Hematopoietic multipotent progenitor cell treated with erythropoietin and hydrocortisone succinate and interleukin-3 and kit ligand, for 17 days (in vitro differentiated cells): Measurements from ENCODE around the gene CCL23.
"Not testable (repeated sequence)": the region's sequence is repeated elsewhere in the genome, so short reads cannot be mapped to it uniquely, and the experiment has no call there.

Source experiments
- DNase-seq: peaks from one replicate; pipeline ENCODE4 v3.0.0-alpha.2; 2015; ENCODE audit warnings: low spot score

Gene CCL23

GRCh38 chr17:36004594-36005108, 13.1 kb downstream of the CCL23 start:
- DNase-seq: no peak

DNA sequence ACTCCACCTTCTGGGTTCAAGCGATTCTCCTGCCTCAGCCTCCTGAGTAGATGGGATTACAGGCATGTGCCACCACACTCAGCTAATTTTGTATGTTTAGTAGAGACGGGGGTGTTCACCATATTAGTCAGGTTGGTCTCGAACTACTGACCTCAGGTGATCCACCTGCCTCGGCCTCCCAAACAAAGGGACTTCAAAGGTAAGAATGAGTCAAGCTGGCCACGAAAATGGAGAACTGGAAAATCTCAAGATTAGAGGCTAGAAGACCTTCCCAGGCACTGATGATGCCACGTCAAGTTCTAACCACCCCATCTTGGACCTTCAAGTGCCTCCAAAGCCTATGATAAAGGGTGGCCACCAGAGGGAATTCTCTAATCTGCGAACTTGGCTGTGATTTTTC, 15.1 kb downstream of the CCL23 start:
- DNase-seq: no peak

DNA sequence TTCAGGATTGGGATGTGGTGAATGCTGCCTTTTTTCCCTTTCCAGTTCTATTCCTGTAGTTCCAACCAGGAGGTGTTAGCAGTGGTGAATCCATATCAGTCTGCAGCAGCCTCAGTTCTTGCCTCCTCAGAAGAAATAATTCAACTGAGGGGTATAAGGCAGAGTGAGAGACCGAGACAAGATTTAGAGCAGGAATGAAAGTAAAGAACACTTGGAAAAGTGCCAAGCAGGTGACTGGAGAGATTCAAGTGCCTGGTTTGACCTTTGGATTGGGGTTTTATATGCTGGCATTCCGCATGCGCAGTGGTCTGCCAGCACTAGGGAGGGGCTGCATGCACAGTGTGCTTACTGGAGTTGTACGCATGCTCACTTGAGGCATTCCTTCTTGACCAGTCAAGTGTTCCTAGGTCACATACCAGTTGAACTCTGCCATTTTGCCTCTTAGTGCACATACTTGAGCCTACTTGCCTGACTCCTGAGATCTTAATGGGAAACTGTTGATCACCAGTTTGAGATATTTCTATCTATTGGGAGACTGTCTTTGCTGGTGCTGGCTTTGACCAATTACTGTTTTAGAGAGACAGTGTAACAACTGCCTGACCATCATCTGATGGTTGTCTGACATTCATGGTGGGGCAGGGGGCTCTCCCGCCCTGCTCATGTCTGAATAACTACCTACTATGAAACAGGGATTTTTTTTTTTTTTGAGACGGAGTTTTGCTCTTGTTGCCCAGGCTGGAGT, 15.7 kb downstream of the CCL23 start:
- DNase-seq: no peak

GRCh38 chr17:36001110-36001771, 16.5 kb downstream of the CCL23 start, which contains the start of gene CCL15:
Gene CCL15 (minus strand): TSS chr17:36001553. CDS start chr17:36001492, 61 bp downstream.
- no peak for DNase-seq

- no peak for DNase-seq
Observed at GRCh38 chr17:36000732-36001109, 17.1 kb downstream of the CCL23 start.

DNA sequence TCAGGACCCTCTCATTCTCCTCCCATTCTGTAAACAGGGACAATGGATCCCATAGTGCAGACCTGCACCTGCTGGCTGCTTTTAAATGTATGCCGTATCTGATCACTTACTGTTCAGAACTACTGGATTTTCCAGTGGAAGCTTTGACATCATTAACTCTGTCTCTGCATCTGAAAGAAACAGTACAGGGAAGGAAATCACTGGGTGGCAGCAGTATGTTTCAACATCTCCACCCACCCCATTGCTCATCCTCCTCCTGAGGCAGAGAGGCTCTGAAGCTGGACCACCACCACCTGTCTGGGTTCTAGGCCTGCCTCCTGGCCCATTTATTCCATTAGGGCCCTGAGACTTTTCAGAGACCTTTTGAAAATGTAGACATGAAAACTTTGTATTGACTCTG, 19.0 kb downstream of the CCL23 start:
- DNase-seq: no peak

DNA sequence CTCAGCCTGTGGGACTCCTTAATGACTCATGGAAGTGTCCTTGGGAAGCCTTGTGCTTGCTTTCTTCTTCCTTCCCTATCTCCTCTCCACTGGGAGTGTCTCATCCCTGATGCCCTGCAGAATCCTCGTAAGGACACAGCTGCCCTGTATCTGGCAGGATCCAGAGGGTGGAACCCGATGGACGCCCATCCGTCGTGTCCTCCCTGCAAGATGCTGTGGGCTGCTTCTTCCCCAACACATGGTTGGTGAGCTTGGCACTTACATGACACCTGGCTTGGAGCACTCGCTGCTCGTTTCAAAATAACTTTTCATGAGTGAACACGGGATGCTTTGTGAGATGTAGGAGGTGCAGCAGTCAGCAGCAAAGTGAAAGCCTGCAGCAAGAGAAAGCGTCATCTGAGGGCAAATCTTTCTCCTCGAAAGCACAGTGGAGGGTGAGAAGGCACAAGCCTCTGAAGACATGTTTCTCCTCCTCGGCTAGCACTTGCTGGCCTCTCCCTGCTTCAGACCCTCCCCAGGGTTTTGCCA, 19.7 kb downstream of the CCL23 start:
- no peak for DNase-seq

DNA sequence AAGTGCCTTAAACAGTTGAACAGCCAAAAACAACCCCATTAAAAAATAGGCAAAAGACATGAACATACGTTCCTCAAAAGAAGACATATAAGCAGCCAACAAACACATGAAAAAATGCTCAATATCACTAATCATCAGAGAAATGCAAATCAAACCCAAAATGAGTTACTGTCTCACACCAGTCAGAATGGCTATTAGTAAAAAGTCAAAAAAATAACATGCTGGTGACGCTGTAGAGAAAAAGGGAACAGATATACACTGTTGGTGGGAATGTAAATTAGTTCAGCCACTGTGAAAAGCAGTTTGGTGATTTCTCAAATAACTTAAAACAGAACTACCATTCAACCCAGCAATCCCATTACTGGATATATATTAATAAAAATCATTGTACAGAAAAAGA, 22.4 kb downstream of the CCL23 start:
- not testable (repeated sequence) for DNase-seq

DNA sequence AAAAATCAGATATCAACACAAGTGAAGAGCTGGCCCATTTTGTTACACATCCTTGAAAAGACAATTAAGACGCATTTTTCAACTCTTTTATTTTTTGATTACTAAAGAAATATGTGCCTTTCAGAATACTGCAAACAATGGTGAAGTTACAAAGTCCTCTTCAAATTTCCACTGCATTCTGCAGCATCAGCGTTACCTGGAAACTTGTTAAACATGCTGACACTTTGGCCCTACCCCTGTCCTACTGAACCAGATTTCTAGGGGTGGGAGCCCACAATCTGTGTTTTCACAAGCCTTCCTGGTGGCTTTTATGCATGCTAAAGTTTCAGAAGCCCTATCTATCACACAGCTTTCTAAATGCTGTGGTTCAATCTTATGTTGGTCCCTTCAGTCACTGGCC, 26.7 kb downstream of the CCL23 start:
- DNase-seq: no peak

DNA sequence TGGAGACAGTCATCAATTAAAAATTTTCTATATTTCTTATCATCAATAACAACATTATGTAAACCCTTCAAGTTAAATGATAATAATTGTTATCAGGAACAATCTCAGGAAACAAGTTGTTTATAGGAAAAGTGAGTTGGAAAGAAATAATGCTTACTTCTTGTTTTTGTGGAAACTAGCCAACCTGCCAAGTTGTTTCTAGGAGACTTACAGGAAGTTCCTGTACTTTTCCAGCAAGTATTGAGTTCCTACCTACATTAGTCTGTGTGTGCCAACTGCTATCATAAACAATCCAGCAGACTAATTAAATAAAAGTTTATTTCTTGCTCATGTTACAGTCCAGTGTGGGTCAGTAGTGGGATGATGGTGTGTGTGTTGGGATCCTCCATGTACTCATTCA, 29.6 kb downstream of the CCL23 start:
- no peak for DNase-seq

- DNase-seq: no peak
Observed at GRCh38 chr17:35986643-35987042, 31.1 kb downstream of the CCL23 start, which contains the start of gene CCL14. Gene CCL14 (minus strand): TSS chr17:35986729. CDS start chr17:35986649, 80 bp downstream.

GRCh38 chr17:35984140-35984539, 33.6 kb downstream of the CCL23 start:
- DNase-seq: no peak

- no peak for DNase-seq
Observed at GRCh38 chr17:35982409-35983191, 35.2 kb downstream of the CCL23 start.

DNA sequence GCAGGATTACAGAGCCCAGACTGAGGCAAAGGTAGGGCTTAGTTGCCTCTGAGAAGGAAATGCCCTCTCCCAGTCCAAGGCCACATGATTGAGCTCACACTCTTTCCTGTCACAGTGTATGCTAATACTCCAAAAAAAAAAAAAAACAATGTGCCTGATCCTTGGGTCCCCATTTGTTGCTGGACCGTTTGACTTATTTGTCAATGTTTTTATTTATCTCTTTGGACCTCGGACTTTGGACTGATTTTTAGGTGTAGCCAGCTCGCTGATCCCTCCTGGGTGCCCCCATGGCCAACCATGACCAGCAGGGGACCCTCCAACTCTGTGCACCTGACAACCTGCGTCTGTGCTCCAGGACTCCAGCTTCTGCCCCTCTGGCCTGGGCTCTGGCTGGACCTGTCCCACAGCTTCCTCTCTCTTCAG, 35.9 kb downstream of the CCL23 start:
- DNase-seq: no peak

- no peak for DNase-seq
Observed at GRCh38 chr17:35981246-35981645, 36.5 kb downstream of the CCL23 start, which contains the start of gene CCL16. Gene CCL16 (minus strand): TSS chr17:35981497. CDS start chr17:35981420, 77 bp downstream.

- no peak for DNase-seq
Observed at GRCh38 chr17:35978346-35978745, 39.4 kb downstream of the CCL23 start.

GRCh38 chr17:35977509-35977908, 40.3 kb downstream of the CCL23 start:
- DNase-seq: no peak

GRCh38 chr17:35973333-35974260, 44.2 kb downstream of the CCL23 start:
- DNase-seq: no peak

GRCh38 chr17:35972945-35973332, 44.8 kb downstream of the CCL23 start:
- no peak for DNase-seq

DNA sequence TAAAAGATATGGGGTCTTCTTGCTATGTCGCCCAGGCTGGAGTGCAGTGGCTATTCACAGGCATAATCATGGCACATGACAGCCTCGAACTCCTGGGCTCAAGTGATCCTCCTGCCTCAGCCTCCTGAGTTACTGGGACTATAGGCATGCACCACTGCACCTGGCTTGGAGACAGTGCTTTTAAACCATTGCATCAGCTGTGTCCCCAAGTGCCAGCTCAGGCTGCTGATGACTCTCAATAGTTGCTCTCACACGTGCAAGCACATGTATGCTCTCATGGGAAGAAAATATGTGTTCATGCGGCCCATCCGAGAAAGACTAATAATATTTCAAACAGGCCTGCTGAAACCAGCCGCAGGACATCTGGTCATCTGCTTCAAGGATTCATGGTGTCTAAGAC, 45.2 kb downstream of the CCL23 start:
- DNase-seq: no peak

GRCh38 chr17:35972066-35972465, 45.7 kb downstream of the CCL23 start:
- no peak for DNase-seq
